ENCODE results near the gene ZNF587B. TPM values are rescaled to one million over a fixed set of nuclear protein-coding genes. Genes with fewer than 3 reads are reported as not detected.
"Not testable (repeated sequence)": the region's sequence is repeated elsewhere in the genome, so short reads cannot be mapped to it uniquely, and the experiment has no call there.

The ZNF587B gene
- total and polyA plus RNA-seq, 3 donors from 2014 or later = 11.8 to 41.2 (median 38.7) TPM

DNA sequence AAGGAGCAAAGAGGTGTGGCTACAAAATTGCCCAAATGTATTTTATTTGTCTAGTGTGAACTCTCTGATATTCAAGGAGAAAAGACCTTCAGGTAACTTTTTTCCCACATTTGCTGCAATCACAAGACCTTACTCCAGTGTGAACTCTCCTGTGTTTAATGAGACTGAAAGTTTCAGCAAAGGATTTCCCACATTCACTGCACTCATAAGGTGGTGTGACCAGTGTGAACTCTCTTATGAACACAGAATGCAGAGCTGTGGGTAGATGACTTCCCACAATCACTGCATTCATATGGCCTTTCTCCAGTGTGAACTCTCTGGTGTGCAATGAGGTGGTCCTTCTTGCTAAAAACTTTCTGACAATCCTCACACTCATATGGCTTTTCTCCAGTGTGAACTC is 42.4 kb downstream of the ZNF587B start:
- Histone ChIP-seq H3K27me3 (no peaks in the 10 kb centered on the region), H3K4me3 (no peak overlapping the region), H3K27ac (no peak overlapping the region), H3K36me3 (ENCODE audit: low read depth, missing control alignments) (no peaks in the 10 kb centered on the region), H3K9me3 (no peaks in the 10 kb centered on the region), H3K4me1 (no peaks in the 10 kb centered on the region)
- DNase-seq = no peak
- intact Hi-C loops (cut with DNase I; ENCODE audit: low total_unique reads) = no loop called here
- TF ChIP-seq, protein P1, sequence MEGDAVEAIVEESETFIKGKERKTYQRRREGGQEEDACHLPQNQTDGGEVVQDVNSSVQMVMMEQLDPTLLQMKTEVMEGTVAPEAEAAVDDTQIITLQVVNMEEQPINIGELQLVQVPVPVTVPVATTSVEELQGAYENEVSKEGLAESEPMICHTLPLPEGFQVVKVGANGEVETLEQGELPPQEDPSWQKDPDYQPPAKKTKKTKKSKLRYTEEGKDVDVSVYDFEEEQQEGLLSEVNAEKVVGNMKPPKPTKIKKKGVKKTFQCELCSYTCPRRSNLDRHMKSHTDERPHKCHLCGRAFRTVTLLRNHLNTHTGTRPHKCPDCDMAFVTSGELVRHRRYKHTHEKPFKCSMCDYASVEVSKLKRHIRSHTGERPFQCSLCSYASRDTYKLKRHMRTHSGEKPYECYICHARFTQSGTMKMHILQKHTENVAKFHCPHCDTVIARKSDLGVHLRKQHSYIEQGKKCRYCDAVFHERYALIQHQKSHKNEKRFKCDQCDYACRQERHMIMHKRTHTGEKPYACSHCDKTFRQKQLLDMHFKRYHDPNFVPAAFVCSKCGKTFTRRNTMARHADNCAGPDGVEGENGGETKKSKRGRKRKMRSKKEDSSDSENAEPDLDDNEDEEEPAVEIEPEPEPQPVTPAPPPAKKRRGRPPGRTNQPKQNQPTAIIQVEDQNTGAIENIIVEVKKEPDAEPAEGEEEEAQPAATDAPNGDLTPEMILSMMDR (IDR thresholded peaks at IDR 0.05) = no peak
- no peak for TF ChIP-seq POLR2A (IDR thresholded peaks at IDR 0.05)

DNA sequence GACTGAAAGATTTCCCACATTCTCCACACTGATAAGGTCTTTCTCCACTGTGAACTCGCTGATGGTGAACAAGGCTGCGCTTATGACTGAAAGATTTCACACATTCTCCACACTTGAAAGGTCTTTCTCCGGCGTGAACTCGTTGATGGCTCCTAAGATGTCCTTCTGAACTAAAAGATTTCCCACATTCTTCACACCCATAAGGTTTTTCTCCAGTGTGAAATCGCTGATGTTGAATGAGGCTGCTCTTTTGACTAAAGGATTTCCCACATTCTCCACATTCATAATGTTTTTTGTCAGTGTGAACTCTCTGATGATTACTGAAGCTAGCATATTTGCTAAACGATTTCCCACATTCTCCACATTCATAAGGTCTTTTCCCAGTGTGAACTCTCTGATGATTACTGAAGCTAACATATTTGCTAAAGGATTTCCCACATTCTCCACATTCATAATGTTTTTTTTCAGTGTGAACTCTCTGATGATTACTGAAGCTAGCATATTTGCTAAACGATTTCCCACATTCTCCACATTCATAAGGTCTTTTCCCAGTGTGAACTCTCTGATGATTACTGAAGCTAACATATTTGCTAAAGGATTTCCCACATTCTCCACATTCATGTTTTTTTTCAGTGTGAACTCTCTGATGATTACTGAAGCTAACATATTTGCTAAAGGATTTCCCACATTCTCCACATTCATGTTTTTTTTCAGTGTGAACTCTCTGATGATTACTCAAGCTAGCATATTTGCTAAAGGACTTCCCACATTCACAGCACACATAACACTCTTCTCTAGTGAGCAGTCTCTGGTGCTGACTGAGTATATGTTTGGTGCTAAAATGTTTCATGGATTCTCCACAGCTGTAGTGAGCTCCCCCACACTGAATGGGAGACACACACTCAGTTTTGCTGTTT is 44.0 kb downstream of the ZNF587B start:
- WGBS, 2 donors = 85 to 94% methylated on average over 8 of the region's 8 CpGs

DNA sequence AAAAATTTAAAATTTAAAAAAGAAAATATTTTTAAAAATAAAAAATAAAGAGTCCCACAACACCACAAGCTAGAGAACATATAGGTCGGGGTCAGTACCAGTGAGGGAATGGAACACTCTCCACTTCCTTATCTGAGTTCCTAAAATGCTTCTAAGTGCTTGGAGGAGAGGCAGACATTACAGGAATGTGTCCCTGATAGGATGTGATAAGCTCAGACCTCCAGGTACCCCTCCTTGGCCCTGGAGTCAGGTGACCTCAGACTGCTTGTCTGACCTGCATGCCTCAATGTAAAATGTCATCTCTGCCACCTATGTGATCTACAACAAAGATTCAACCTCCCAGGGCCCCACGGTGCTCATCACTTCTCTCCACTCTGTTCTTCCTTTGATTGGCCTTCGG is 55.9 kb downstream of the ZNF587B start:
- DNase-seq = no peak
- Histone ChIP-seq H3K9me3 (no peaks in the 10 kb centered on the region), H3K4me3 (no peak overlapping the region), H3K27me3 (no peaks in the 10 kb centered on the region), H3K36me3 (ENCODE audit: low read depth, missing control alignments) (no peaks in the 10 kb centered on the region), H3K27ac (no peak overlapping the region), H3K4me1 (peaks cover 2% of the 10 kb centered on the region)
- WGBS, 2 donors = 75 to 86% methylated on average over 3 of the region's 3 CpGs
- TF ChIP-seq, protein P1 (IDR thresholded peaks at IDR 0.05) = no peak
- no peak for TF ChIP-seq POLR2A (IDR thresholded peaks at IDR 0.05)
- intact Hi-C loops (cut with DNase I; ENCODE audit: low total_unique reads) = no loop called here

More for the DNA sequence above, 44.0 kb downstream of the ZNF587B start:
- DNase-seq; H3K27ac ChIP-seq; H3K4me1 ChIP-seq; H3K4me3 ChIP-seq; H3K27me3 ChIP-seq; H3K9me3 ChIP-seq; H3K36me3 ChIP-seq (ENCODE audit: low read depth, missing control alignments); intact Hi-C loops (cut with DNase I; ENCODE audit: low total_unique reads): not testable (repeated sequence)

DNA sequence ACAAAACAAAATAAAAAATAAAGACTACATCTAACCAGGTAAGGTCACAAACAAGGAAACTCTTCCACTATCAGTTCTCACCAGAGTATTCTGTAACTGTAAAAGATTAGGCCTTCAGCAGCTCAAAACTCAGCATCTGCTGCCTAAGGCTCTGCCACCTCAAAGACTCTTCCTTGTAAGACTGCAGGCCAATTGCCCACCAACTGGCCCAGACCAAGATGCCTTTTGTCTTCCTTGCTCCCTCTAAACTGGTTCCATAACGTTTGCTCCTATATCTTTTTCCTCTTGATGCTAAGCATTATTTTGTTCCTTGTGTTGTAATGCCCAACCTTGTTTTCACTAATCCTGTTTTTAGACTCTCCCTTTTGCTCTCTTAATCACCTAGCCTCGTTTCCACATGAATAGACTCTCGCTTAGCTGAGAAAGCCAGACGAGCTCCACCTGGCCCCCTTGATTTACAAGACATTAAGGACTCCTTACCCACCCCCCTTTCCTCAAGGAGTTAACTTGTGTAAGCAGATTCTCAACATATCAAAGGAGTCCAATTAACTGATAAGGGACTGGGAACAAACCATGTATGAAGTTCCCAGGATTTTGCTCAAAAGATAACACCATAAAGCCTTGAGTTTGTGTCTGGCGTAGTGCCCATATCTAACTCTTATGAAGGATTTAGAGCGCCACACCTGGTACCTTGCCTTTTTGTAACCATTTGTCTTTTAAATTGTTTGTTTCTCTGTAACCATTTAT is 57.3 kb downstream of the ZNF587B start:
- no peaks in the 10 kb centered on the region for H3K9me3 ChIP-seq
- 13 to 15% methylated on average over 6 of the region's 6 CpGs for WGBS, 2 donors
- H3K27me3 ChIP-seq = no peaks in the 10 kb centered on the region
- peaks cover 2% of the 10 kb centered on the region for H3K4me1 ChIP-seq
- H3K4me3 ChIP-seq = peak overlapping the region in 1 of 2 donors; percentile 91
- intact Hi-C loops (cut with DNase I; ENCODE audit: low total_unique reads) = no loop called here
- TF ChIP-seq POLR2A (IDR thresholded peaks at IDR 0.05) = no peak
- TF ChIP-seq, protein P1 (IDR thresholded peaks at IDR 0.05) = no peak
- H3K36me3 ChIP-seq (ENCODE audit: low read depth, missing control alignments) = no peaks in the 10 kb centered on the region
- no peak overlapping the region for H3K27ac ChIP-seq
- DNase-seq = peak; percentile 31

DNA sequence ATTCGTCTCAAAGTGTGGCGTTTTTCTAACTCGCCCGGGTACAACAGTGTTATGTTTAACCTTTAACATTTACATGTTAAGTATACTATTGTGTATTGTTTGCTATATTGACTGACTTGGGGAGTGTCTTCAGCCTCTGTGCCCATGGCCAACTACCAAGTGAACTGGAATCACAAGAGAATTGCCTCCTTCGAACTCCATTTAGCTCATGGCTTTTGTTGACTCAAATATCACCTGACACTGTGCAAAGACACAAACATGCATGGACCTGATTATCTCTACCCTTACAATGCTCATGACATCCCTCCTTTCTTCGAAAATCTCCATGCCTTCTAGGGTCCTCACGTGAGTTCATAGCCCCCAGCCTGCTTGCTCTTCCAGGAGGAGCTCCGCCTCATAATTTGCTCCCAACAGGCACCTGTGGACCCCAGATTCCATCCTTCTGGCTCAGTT is 58.0 kb downstream of the ZNF587B start:
- peak overlapping the region; percentile 62 to 77 for H3K27ac ChIP-seq
- DNase-seq = no peak
- WGBS, 2 donors = 6 to 8% methylated on average over 8 of the region's 8 CpGs
- peaks cover 2% of the 10 kb centered on the region for H3K4me1 ChIP-seq
- H3K4me3 ChIP-seq = peak overlapping the region; percentile 70 to 91
- H3K36me3 ChIP-seq (ENCODE audit: low read depth, missing control alignments) = no peaks in the 10 kb centered on the region
- no peaks in the 10 kb centered on the region for H3K9me3 ChIP-seq
- intact Hi-C loops (cut with DNase I; ENCODE audit: low total_unique reads) = no loop called here
- H3K27me3 ChIP-seq = no peaks in the 10 kb centered on the region
- TF ChIP-seq, protein P1 (IDR thresholded peaks at IDR 0.05) = no peak
- no peak for TF ChIP-seq POLR2A (IDR thresholded peaks at IDR 0.05)

All from testis (tissue), 3 donors.